NCI-H2081 (cell line): ENCODE results near the gene PID1.

ENCODE experiments used
- DNase-seq, 2 experiments: peaks; one replicate each; lab custom pipeline; 2025; lab: John Stamatoyannopoulos, UW

Gene PID1

GRCh38 chr2:229071292-229071976 lies 199.7 kb downstream of the PID1 start:
- DNase-seq, result peak; percentile 21 to 45

DNA sequence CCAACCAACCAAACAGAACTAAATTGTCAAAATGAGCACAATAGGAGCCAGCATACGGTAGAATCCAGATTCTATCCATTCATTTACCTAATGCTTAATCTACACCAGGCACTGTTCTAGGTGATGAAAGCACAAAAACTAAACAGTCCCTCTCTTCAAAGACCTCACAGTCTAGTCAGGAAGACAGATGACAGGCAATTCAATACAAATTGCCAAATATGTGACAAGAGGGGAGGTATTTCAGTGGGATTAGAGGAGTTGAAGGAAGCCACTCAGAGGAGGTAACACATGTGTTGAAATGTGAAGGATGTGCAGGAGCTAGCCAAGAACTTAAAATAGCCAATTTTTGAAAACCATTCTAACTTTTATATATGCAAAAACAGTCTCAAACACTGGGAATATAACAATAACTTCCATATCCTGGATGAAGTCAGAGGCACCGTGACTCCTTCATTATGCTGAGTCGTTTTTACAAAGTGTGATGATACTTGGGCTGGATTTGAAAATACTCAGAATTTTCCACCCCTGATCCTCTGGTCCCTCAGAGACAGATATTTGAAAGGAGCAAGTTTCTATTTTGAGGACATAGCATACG lies 204.9 kb downstream of the PID1 start:
- no peak for DNase-seq

DNA sequence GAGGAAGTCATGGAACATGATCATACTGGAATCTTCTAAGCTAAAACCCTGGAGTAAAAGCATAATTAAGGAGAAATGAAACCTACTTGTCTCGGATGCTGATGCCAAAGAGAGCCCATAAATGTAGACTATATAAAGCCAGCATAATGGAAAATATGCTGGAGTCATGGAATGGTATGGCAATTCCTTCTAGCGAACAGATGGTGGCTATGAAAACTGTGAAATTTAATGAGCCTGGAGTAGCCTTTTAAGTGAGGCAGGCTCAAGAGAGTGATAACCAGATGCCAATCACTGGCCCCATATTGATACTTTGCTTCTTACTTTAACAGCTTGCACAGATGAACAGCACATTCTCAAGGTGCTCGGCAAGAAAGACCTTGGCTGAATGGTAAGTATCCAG lies 206.3 kb downstream of the PID1 start:
- no peak for DNase-seq

DNA sequence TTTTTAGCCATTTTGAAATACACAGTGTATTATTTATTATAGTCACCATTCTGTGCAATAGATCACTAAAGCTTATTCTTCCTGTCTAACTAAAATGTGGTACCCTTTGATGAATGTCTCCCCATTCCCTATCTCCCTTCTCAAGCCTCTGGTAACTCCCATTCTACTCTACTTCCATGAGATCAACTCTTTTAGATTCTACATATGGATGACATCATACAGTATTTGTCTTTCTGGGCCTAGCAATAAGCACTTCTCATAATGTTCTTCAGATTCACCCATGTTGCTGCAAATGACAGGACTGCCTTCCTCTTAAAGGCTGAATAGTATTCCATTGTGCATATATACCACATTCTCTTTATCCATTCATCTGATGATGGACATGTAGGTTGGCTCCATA lies 210.9 kb downstream of the PID1 start:
- DNase-seq, result no peak

DNA sequence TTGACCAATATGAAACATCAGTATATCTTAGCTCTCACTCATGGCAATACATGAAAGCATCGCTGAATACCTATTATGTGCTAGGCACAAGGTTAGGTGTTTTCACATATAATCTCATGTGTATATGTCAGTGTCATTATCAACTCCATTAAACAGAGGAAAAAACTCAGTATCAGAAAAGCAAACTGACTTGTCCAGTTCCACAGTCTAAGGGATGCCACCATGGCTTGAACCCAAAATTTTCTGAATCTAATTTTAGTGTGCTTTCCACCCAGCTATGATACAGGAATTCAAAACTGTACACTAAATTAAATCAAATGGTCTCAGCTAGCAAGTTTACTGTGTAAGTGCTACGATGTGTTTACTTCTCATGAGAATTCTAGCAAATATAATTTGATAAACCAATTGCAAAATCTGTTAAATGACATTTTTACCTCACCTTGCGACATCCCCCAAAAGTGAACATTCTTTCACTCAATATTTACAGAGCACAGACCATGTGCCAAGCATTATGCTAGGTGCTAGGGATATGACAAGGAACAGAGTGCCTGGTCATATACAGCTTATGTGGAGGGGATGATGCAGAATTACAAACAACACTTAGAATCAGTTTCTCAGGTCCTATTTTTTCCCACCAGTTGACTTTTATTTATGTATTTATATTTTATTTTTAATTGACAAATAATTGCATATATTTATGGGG lies 211.6 kb downstream of the PID1 start:
- no peak for DNase-seq

- peak in 1 of 2 experiments; percentile 29 for DNase-seq
Observed at GRCh38 chr2:229057976-229058553, 213.0 kb downstream of the PID1 start.

DNA sequence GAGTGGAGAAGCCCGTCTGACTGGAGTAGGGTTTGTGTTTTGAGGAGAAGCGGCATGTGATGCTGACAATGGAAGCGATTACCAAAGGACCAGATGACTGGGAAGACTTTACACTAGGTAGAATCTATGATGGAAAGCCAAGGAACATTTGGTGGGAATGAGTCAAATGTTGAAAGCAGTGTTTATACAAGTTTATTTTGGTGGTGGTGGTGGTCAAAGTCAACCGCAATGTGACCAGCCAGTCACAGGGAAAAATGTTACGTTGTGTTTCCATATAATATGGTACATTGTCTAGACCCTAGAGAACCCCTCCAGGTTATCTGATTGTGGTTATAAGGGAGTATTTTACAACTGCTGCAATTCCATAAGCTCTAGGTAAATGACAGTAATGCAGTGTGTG lies 216.8 kb downstream of the PID1 start:
- DNase-seq, result no peak

GRCh38 chr2:229051798-229052197 lies 219.3 kb downstream of the PID1 start:
- DNase-seq, result no peak

- no peak for DNase-seq
Observed at GRCh38 chr2:229050133-229050532, 221.0 kb downstream of the PID1 start.

DNA sequence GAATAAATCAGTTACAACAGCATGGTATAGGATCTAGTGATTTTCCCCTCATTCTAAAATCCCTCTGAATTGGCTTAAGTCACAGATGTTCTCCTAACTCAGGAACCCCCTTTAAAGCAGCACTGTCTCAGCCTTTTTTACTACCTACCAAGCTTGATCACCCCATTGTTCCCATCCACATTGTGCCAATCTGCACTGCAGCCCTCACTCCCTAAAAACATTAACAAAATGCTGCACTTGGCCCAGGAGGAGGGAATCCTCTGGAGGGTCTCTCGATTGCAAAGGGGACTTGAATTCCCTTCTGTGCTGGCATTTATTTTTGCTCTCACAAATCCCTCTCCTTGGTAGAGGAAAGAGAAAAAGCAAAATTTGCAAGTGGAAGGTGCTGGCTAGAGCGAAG lies 223.0 kb downstream of the PID1 start:
- no peak for DNase-seq

DNA sequence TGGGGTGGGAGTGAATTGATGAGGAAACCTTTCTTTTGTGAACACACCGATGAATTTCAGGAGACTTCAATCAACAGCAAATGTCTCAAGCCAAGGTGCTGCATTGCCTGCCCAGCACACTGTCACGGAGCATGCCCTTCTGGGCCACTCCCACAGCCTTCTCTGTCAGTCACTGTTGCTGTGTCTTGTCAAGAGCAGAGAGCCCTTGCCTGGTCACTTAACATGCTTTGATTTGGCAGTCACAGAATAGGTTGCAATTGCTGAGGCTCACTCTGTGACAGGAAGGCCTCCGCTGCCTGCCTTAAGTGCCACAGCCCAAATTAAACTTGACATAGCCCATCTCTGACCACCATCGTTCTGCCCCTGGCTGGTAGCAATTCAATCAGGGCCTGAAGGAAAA lies 225.4 kb downstream of the PID1 start:
- DNase-seq, result no peak

DNA sequence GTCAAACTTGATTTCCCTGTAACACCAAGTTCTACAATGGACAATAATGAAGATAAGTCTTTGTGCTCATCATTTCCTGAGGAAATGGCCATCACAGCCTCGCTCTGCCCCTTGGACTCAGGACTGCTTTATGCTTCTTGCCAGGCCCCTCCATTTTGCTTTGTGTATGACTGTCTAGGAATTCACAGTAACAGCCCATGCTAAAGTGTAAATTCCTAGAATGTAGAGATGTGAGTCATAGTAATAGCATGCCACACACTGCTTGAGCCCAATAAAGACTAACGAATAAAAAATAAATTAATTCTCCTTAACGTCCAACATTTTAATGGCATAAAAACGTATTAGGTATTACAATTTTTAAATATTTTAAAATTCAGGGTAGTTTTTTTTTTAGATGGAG lies 226.5 kb downstream of the PID1 start:
- DNase-seq, result no peak

- DNase-seq, result no peak
Observed at GRCh38 chr2:229043681-229044080, 227.4 kb downstream of the PID1 start.

GRCh38 chr2:229042349-229042748 lies 228.7 kb downstream of the PID1 start:
- no peak for DNase-seq

- no peak for DNase-seq
Observed at GRCh38 chr2:229041691-229042090, 229.4 kb downstream of the PID1 start.

DNA sequence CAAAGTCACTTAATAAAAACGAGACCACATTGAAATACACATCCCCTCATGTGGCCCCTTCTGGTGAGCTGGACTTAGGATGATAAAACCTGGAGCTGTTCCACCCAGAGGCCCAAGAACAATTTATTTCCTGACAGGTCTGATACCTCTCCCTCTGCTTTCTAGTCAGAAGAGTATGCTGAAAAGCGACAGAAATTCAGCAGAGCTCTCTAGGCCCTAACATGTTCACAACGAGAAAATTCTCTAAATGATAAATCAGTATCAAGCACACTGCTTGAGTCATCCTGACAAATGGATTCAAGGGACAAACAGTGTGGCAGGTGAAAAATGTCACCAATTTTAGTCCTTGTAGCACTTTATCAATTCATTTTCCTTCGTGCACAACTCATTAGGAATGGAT lies 233.5 kb downstream of the PID1 start:
- DNase-seq, result no peak

DNA sequence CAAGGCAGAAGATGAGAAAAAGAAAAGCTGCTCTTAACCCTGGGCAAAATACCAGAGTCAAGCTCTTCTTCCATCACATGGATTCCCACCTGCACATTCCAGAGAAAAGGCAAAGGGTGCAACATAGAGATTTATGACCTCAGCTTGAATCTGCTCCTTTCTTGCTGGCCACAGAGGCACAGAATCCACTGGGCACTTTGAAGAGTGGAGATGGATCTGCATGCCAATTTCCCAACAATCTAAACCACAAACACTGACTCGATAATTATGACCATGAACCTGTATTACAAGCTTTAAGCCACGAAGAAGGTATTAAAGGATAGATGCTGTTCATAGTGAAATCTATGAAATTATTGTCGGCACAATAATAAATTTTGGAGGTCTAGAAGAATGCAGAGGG lies 237.3 kb downstream of the PID1 start:
- DNase-seq, result no peak

DNA sequence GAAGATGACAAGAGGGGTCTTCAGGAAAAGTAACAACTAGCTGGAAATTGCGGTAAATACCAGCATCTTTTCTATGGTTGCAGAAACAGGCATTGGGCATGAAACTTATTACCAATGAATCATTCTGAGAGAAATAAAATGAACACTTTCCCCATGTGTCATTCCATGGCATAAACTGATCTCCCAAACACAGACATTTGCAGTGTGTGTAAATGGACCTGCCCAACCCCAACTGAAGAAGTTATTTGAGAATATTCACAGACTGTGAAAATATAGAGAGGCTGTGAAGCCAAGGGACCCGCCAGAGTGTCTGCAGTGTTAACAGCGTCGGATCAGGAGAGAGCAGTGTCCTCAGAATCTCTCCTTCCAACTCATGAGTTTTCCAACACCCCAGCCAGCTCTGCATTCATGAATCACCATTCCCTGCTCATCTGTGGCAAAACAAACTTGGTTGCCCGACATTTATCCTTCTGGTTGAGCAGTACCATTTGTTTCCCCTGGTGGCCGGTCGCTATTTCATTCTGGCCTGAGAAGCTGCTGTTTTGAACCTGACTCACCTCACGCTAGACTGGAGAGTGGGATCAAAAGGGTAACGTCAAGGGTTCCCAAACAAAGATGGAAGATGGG lies 238.4 kb downstream of the PID1 start:
- no peak for DNase-seq

DNA sequence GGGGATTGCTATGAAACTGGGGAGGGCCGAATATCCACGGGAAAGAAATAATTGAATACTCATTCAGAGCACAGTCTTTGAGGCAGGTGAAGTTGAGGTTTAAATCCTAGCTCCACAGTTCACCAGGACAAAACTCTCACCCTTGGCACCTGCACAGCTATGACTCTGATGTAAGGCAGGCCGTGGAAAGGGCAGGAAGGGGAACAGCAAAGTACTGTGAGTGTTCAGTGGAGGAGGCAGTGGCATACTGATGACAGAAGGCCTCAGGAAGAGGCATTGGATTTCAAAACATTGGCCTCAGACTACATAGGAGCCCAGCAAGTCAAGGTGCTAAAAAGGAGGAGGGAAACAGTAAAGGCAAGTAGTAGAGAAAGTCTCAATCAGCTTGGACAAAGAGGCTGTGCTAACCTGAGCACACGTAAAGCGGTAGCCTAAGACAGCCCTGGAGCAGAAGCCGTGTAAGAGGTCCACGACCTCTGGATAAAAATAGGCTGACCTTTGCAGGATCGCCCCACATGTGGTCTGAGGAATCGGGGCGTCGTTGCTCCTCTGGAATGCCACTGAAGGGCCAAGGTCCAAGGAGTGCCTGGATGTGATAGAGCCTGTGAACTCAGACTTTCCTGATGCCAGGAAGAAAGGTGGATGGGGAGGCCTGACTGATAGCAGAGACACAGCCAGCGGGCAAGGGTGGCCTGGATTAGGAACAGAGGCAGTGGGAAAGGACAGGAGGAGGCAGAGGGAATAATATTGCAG lies 243.6 kb downstream of the PID1 start:
- DNase-seq, result no peak

- DNase-seq, result no peak
Observed at GRCh38 chr2:229025653-229026052, 245.4 kb downstream of the PID1 start.

- no peak for DNase-seq
Observed at GRCh38 chr2:229022652-229023051, 248.4 kb downstream of the PID1 start.

DNA sequence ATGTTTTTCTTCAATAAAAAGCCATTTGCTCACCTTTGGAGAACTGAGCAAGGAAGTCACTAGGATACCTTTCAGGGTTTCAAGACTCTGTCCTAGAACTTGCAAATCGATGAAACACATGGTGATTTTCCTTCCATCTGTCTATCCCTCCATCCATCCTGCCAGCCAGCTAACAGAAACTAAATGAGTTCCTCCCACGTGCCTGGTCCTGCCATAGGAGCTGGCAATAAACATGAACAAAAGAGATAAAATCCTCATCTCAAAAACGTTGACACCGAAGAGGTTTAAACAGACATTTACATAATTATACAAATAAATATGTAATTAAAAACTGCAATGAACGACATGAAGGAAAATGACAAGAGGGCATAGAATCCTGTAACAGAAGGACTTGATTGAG lies 249.0 kb downstream of the PID1 start:
- DNase-seq, result no peak
